ENCODE results near the gene IGSF21.

GRCh38 chr1:18309552-18310155, 202.1 kb downstream of the IGSF21 start:
- no peak for TF ChIP-seq REST (IDR thresholded peaks at IDR 0.05; ENCODE audit: low read depth, low read length)
- no peak for TF ChIP-seq EP300 (IDR thresholded peaks at IDR 0.05; ENCODE audit: borderline replicate concordance in 1 of 2, low read depth in 1 of 2, low read length in 1 of 2)
- TF ChIP-seq TEAD4 (IDR thresholded peaks at IDR 0.05; ENCODE audit: borderline replicate concordance, insufficient read depth), result no peak
- no peak for TF ChIP-seq CTCF (IDR thresholded peaks at IDR 0.05)
- no peak for TF ChIP-seq RCOR1 (IDR thresholded peaks at IDR 0.05; ENCODE audit: low read length)
- no peak for TF ChIP-seq CHD2 (IDR thresholded peaks at IDR 0.05; ENCODE audit: low read length, partially characterized antibody)
- no peak for TF ChIP-seq YY1 (IDR thresholded peaks at IDR 0.05; ENCODE audit: low read depth)
- no peak for TF ChIP-seq FOXM1 (IDR thresholded peaks at IDR 0.05; ENCODE audit: low read depth)
